GM18505 (cell line): ENCODE data around the gene STK32B.

ENCODE experiments used
- ATAC-seq: cut with Tn5 transposase; IDR thresholded peaks from one replicate; pipeline ENCODE4 v1.9.1; 2021; ENCODE audit not compliant: unreplicated experiment
- POLR2A ChIP-seq: IDR thresholded peaks from 4 replicates; pipeline ENCODE4 v1.6.1; 2011; ENCODE audit warnings: borderline replicate concordance; ENCODE audit not compliant: insufficient read depth, insufficient read length; ENCODE audit errors: extremely low read depth

The STK32B gene

DNA sequence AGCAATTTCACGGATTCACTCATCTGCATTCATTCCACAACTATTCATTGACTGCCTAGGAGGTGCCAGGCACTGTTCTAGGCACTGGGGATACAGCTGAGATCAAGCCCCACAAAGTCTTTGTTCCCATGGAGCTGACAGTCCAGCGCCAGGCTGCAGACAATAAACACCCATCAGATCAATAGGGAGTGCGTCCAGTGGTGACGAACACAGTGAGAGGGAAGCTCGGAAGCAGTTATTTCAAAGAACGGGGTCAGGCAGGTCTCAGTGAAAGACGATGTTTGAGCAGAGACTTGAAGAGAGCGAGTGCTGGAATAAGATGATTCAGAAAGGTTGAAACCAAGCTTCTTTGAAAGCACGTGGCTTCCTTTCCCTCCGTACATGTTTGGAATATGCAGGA, 489.9 kb downstream of the STK32B start:
- ATAC-seq: no peak
- no peak for TF ChIP-seq POLR2A

DNA sequence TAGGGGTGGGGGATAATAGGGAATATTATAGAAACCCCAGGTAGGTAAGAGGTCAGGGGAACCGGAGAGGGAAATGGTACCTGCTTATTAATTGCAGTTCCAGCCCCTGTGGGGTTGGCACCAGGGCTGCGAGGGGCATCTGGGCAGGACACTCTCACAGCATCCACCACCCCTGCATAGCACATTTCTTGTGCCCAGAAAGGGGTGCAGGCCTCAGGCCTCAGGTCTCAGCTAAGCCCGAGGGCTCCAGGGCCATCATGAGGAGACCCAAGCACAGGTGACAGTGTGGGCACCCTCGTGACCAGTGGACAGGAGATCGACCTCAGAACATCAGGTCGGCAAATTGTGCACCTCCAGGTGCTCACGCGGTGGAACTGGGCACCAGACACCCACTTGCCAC, 492.4 kb downstream of the STK32B start:
- ATAC-seq: no peak
- no peak for TF ChIP-seq POLR2A

DNA sequence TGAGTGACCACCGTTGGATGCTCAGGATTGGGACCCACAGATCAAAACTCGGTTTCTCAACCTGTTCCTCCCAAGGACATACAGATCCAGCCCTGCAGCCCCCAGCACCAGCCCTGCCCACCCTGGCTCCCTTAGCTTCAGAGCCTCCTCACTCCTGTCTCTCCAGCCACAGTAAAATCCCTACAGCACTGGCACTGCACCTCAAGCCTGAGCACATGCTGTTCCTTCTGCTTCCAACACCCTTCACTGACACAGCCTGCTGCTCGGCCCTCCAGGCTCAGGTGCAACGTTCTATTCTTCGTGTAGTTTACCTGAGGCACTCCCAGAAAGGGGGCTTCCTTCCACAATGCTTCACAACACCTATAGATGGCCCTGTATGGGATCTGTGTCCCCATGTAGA, 493.5 kb downstream of the STK32B start:
- ATAC-seq: no peak
- TF ChIP-seq POLR2A: no peak

DNA sequence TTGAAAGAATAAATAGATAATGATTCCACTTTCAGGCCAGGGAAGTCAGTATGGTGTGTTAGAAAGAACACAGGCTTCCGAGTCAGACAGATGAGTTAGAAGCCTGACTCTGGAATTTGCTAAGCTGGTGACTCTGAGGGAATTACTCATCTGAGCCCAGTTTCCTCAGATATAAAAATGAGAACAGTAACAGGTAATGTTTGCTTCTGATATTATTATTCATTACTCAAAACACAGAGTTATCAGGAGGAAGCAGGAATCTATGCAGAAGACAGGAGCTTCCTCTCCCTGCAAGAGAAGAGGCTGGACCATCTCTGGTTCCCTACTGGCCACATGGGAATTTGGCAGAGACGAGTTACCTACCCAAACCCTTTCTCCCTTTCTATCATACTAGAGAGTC, 494.0 kb downstream of the STK32B start:
- no peak for TF ChIP-seq POLR2A
- no peak for ATAC-seq

DNA sequence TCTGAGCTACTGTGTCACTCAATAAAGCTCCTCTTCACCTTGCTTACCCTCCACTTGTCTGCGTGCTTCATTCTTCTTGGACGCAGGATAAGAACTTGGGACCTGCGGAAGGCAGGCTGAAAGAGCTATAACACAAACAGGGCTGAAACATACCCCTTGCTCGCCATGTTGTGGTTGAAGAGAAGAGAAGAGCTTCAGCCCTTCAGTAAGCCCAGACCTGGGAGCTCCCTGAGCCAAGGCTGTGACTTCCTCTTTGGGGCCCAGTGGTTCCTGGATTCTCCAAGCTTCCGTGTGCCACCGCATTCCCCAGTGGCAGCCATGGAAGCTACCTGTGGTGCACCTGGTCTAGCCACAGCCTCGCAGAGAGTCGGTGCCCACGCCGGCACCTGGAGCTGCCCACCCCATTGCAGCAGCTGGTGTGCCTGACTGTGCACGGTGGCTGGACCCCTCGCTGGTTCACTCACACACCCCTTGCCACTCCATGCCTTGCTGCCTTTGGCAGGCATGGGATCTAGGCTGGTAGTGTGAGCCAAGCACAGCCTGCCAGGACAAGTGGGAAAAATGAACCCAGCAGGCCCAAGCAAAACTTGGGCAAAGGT, 496.5 kb downstream of the STK32B start:
- ATAC-seq: no peak
- no peak for TF ChIP-seq POLR2A
